ENCODE results near the gene SUN2.
A peak's percentile ranks its signal among the peaks of the same experiment; 100 is the strongest.

Gene SUN2

GRCh38 chr22:38735126-38735464 is 20.7 kb downstream of the SUN2 start:
- TF ChIP-seq, protein P1, sequence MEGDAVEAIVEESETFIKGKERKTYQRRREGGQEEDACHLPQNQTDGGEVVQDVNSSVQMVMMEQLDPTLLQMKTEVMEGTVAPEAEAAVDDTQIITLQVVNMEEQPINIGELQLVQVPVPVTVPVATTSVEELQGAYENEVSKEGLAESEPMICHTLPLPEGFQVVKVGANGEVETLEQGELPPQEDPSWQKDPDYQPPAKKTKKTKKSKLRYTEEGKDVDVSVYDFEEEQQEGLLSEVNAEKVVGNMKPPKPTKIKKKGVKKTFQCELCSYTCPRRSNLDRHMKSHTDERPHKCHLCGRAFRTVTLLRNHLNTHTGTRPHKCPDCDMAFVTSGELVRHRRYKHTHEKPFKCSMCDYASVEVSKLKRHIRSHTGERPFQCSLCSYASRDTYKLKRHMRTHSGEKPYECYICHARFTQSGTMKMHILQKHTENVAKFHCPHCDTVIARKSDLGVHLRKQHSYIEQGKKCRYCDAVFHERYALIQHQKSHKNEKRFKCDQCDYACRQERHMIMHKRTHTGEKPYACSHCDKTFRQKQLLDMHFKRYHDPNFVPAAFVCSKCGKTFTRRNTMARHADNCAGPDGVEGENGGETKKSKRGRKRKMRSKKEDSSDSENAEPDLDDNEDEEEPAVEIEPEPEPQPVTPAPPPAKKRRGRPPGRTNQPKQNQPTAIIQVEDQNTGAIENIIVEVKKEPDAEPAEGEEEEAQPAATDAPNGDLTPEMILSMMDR (IDR thresholded peaks at IDR 0.05) = no peak

DNA sequence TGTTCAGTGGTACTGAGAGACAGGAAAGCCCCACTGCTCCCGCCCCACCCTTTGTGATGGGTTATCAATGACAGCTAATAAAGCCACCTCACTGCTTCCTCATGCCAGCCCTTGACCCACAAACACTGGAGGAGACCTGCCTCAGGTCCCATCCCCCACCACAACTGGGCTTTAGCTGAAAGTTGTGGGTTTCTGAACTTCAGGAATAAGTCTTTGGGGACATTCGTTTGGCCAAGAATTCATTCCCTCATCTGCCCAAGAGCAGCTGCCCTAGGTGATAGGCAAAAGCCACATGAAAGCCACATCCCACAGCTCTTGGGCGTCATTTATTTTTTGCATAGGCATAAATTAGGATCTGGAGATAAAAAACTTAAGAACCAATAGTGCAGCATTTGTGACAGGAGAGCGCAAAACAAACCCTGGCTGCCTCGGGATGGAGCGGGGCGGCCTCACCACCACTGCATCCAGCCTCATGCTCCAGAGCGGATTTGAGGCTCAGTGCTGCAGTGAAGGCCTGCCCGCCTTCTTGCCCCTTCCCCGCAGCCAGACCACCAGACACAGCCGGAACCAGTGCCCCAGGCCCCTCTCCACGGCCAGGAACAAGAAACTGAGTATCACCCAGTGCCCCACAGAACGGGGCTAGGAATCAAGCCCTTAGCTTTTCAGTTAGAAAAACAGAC is 21.2 kb downstream of the SUN2 start:
- TF ChIP-seq, protein P1 (IDR thresholded peaks at IDR 0.05) = no peak

DNA sequence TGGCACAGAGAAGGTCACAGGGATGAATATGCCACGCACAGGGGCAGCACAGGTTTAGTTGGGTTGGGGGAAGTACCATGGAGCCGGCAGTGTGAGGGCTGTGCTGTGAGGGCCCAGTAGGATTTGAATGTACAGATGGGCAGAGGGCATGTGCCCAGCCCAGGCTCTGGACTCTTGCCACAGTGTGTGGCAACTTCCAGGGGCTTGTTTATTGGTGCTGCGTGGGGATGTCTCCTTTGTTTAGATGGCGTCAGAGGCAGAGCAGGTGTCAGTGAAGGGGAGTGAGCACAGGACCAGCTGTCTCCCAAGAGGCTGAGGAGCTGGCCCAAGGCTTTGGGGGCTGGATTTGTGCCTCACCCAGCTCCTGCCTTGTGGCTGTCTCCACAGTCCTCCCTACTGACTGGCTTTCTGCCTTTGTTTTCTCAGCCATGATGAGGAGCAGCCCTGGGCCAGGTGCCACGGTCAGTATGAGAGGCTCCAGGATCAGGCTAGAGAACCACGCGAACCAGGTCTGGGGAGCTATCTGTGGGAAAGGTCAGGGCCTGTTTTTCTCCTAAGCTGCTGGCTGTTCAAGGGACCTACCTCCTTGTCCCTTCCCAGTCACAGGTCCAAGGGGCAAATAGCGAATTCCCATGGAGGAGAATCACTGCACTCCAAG is 21.9 kb downstream of the SUN2 start:
- TF ChIP-seq, protein P1 (IDR thresholded peaks at IDR 0.05) = no peak

DNA sequence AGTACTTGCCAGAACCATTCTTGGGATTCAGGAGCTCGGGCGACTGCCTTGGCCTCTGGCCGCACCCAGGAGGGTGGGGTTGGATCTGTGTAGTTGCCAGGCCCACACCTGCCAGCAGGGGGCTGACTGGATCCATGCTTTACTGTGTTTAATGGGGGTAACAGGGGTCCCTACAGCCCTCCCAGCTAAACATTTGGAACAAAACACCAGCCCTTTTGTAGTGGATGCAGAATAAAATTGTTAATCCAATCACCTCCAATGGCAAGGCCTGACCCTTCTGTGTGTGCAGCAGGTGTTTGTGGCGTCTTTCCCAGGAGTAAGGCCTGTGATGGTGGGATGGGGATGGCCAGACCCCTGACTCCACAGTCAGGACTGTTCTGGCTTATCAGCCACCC is 22.5 kb downstream of the SUN2 start:
- TF ChIP-seq, protein P1 (IDR thresholded peaks at IDR 0.05) = peak; percentile 70; the same call in 1 of the 2 replicates

- TF ChIP-seq, protein P1 (IDR thresholded peaks at IDR 0.05) = 0 out of 2 replicates have a peak, but pooled peaks have one; percentile 12
These were observed 23.5 kb downstream of the SUN2 start for GRCh38 chr22:38732251-38732815.

DNA sequence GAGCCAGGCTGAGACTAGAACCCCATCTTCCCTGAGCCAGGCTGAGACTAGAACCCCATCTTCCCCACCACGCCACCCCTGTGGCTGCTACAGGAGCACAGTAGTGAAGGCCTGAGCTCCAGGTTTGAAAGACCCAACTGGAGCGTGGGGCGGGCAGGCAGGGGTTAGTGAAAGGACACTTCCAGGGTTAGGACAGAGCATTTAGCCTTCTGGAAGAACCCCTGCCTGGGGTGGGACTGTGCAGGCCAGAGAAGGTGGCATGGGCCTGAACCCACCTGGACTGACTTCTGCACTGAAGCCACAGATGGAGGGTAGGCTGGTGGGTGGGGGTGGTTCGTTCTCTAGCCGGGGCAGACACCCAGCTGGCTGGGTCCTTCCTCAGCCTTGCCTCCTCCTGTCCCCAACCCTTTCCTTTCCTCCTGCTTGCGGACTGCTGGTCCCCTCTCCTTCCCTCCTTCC is 24.1 kb downstream of the SUN2 start:
- TF ChIP-seq, protein P1 (IDR thresholded peaks at IDR 0.05) = no peak

- TF ChIP-seq, protein P1 (IDR thresholded peaks at IDR 0.05) = no peak
These were observed 25.4 kb downstream of the SUN2 start for GRCh38 chr22:38730411-38730871.
